Frontal cortex (tissue), 4 donors: ENCODE data around the gene ATP5PO. TPM values are rescaled to one million over a fixed set of nuclear protein-coding genes. Genes with fewer than 3 reads are reported as not detected.

Experiments
- DNase-seq, 2 donors: peaks; one replicate each; pipeline ENCODE4 v3.0.0; 2012; ENCODE audit warnings: low spot score in 2 of 2
- FAIRE-seq: peaks from 2 replicates; lab custom pipeline; 2012; peaks lifted over from hg19 to GRCh38; lab: Jason Lieb, UNC
- total RNA-seq: library from RNA; depleted of rRNA; stranded (reverse); fragments of >200 nt; gene quantifications from one replicate; pipeline ENCODE4 v1.2.3, GENCODE V29; 2014
- donor health status: control.
- donor health status: control.
- donor health status: control.

The ATP5PO gene
- total RNA-seq, 1 donor from 2014 or later: 183 TPM

DNA sequence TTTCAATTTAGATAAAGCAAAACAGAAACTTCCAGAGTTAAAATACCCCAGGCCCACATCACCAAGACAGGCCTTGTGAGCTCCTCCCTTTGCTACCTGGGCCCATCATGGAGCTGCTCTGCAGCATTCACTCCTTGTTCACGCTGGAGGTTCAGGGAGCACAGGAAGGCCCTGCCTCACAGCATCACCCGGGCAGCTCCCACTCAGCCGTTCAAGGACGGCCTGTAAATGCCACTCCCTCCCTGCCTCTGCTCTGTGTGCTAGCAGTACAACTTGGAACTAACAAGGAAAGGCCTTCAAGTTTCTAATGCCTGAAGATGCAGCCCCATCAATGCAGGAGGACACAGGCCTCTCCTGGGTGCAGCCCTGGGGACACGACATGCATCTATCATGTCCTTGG, 11.6 kb downstream of the ATP5PO start:
- DNase-seq (no peak), FAIRE-seq (no peak)

- no peak for FAIRE-seq
- DNase-seq: no peak
Observed at GRCh38 chr21:33902349-33902748, 13.3 kb downstream of the ATP5PO start.

DNA sequence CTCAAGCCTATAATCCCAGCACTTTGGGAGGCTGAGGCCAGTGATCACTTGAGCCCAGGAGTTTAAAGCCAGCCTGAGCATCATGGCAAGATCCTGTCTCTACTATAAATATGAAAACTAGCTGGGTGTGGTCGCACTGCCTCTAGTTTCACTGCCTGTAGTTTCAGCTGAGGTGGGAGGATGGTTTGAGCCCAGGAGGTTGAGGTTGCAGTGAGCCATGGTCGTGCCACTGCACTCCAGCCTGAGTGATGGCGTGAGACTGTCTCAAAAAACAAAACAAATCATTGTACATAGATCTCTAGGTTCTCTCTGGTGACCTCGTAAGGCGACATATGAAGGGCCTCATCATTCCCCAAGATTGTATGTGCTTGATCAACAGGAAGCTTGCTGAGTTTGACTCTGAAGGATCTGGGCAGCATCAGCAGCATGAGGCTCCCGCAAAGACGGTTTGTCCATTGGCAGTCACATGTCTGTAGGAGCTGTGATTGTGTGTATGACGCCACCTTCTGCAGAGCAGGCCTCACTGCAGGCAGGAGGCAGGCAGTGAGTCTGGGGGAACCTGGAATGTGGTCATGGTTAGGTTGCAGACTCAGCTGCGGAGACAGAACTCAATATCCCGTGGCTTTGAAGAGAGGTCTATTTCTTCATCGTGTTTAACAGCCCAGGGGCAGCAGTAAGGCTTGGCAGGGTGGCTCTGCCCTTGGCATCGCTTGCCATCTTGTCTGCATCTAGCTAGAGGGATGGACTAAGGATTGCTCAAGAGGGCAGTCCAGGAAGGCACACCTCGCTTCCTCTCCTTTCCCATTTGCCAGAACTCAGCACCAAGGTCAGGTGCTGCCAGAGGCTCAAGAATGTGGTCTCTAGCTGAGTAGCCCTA, 14.0 kb downstream of the ATP5PO start:
- no peak for FAIRE-seq
- no peak for DNase-seq

DNA sequence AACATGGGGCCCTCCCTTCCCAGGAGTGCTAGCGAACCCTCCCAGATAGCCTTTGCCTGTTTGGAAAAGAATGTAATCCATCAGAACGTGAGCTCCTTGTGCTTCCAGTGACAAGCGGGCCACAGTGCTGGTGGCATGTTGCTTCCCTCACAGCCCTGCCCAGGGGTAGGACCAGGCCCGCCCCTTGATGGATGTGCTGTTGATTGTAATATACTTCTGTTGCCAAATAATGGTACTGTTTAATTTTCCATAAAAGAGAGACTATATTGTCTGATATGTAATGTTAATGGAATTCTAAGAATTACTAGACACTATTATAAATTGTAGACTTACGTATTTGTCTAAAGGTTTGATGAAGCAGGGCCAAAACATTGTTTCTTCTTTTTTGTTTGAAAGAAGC, 16.4 kb downstream of the ATP5PO start:
- FAIRE-seq (no peak), DNase-seq (no peak)

- no peak for DNase-seq
- no peak for FAIRE-seq
Observed at GRCh38 chr21:33898586-33898985, 17.0 kb downstream of the ATP5PO start.

DNA sequence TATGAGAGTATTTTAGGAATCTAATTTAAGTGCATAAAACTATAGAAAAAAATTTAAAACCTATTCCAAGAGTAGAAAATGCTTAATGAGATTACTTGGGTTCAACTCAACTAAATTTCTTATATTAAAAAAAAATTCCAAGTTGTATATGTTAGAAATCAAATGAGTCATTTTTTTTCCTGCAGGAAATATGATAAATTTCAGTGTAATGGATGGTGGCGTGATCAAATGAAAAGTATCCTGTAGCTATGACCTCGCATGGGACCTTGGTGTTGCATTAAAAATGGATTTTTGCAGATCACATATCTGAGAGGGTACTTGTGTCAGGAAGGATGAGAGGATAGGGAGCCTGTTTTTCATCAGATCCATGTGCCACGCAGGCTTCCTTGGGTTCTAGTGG, 17.9 kb downstream of the ATP5PO start:
- DNase-seq (no peak), FAIRE-seq (peak; percentile 66)

- no peak for DNase-seq
- FAIRE-seq: no peak
Observed at GRCh38 chr21:33897098-33897497, 18.5 kb downstream of the ATP5PO start.

DNA sequence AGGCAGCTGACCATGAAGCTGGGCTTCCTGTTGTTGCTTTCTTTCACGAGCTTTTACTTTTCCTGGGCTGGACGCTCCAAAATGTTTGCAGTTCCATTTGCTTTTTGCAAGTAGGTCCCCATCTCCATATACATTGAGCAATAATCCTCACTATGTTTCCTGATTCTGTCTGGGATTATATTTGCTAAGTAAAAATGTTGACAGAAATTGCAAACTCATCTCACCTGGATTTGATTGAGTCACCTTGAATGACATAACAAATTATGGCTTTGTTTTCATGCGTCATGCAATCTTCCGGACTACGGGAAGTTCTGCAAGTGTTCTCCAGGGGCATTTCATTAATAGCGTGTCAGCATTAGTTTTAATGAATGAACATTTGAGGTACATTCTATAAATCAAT, 18.9 kb downstream of the ATP5PO start:
- DNase-seq: no peak
- no peak for FAIRE-seq

DNA sequence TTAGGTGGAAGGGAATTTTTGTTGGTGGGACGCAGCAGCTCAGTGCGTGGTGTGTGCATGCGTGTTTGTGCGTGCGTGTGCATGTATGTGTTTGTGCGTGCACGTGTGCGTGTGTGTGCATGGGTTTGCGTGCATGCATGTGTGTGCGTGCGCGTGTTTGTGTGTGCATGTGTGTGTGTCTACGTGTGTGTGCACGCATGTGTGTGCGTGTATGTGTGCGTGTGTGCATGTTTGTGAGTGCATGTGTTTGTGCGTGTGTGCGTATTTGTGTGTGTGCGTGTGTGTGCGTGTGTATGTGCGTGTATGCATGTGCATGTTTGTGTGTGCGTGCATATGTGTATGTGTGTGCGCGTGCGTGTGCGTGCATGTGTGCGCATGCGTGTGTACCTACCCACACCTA, 20.2 kb downstream of the ATP5PO start:
- FAIRE-seq: no peak
- DNase-seq: no peak

DNA sequence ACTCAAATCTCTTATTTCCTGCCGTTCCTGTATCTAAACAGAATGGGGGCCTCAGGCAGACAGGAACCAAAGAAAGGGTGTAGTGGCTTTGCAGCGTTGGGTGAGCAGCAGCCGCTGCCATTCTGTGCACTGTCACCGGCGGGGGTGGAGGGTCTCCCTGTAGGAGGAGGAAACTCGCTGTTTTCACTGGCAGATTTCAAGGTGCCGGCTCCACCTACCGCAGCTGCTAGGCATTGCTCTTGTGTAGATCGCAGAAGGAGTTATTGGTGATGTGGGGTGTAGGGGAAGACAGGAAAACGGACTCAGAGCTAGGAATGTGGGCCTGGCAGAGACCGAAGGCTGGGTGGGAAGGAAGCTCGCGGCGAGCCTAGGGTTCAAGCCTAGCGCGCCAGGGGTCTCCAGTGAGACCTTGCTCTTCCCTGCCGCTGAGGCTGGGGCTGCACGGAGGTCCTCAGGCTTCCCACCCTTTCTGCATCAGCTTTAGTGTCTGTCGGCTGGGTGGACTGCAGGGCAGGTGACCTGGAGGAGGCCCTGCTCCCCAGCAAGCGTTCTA, 20.8 kb downstream of the ATP5PO start:
- DNase-seq (peak; percentile 25 to 72), FAIRE-seq (no peak)

- DNase-seq (no peak), FAIRE-seq (no peak)
Observed at GRCh38 chr21:33893917-33894316, 21.7 kb downstream of the ATP5PO start.

- DNase-seq (no peak), FAIRE-seq (no peak)
Observed at GRCh38 chr21:33892853-33893252, 22.8 kb downstream of the ATP5PO start.

DNA sequence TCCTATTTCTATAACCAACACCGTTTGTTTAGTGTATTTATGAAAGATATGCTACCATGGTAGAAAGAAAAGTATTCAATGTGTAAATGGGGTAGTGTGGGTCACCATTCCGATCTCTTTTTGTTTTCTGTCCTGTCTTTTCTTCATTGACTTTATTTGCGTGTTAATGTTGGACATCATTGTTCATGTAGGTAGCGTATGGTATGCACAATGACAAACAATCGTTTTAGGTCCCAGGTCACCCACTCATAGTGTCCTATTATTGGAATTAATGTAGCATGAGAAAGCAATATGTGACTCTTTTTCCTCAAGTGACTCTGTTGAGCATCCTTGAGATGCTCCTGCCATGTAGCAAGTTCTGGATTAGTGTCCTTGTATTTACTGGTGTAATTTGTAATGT, 25.4 kb downstream of the ATP5PO start:
- DNase-seq (no peak), FAIRE-seq (no peak)

GRCh38 chr21:33886321-33886720, 29.3 kb downstream of the ATP5PO start:
- DNase-seq (no peak), FAIRE-seq (no peak)

DNA sequence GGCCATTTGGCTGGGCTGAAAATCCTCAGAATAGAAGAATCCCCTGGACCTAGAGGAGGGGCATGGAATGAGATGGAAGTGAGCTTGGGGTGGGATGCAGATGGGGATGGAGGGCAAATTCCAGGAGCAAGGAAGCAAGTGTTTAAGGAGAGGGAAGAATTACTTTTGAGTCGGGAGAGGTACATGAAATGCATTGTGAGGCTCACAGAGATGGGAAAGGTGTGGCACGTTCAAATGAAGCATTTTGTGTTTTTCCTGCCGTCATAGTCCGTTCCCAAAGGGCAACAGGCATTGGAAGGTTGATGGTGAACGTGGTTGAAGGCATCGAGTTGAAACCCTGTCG, 30.5 kb downstream of the ATP5PO start:
- DNase-seq: no peak
- no peak for FAIRE-seq

DNA sequence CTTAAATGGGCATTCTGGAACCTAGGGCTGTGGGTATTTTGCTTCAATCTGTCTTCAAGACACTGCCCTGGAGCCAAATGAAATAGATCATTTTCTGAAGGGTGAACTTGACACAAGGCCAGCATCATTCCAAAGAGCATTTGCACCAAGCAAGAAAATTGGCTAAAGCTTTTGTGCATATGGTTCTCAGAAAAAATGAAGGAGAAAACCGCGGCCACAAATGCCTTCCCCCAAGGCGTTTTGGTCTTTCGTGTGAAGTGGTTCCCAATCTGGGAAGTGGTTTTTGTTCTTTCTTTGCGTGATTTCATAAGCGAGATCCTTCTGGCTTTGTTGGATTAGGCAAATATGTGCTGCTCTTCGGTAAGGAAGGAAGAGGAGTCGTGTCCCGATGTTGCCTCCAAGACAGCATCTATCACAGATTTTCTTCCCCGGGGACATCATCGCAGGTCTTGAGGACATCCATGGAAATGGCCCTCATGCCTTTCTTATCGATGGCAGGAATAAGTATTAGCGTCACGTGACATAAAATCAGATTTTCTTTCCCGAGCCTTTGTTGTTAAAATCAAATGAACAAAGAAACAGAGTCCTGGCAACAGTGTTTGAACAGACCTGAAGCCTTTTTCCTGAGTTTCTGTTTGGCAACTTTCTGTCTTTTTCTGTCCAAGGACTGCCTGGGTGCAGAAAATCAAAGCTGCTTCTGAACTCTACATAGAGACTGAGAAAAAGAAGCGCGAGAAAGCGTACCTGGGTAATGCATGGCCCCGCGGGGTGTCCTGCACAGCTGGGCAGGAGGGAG, 31.0 kb downstream of the ATP5PO start:
- FAIRE-seq (no peak), DNase-seq (no peak)

GRCh38 chr21:33883118-33883517, 32.5 kb downstream of the ATP5PO start:
- no peak for DNase-seq
- no peak for FAIRE-seq

- no peak for FAIRE-seq
- DNase-seq: no peak
Observed at GRCh38 chr21:33881689-33882440, 33.7 kb downstream of the ATP5PO start.

DNA sequence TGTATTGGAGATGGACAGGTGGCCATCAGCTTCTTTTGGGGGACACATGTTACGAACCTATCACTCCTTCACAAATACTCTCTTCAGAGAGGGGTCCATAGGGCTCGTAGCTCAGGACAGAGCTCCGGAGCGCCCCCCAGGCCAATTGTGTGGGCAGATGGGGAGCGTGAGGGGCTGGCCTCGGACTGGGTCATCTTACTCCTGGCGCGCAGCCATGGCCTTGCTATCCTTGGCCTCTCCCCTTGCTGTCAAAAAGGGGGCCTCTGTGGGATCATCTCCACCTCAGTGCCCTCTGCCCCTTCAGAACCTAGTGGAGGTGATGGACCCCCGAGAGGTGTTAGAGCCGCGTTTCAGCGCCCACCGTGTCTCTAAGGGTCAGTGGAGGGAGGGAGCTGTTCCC, 35.0 kb downstream of the ATP5PO start:
- DNase-seq: no peak
- no peak for FAIRE-seq

DNA sequence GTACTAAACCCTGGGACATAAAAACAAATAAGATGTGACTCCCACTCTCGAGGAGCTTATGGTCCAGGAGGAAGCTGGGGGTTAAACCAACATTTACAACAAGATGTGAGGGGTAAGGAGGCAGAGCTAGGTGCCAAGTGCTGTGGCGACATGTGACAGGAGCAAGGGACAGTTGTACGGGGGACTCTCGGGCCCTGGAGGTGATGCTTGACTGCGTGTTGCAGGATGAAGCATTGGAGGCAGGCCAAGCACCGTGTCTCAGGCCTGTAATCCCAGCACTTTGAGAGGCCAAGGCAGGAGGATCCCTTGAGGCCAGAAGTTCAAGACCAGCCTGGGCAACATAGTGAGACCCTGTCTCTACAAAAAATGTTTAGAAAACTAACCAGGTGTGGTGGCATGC, 36.8 kb downstream of the ATP5PO start:
- no peak for FAIRE-seq

More for the DNA sequence above, 36.8 kb downstream of the ATP5PO start:
- DNase-seq: no peak
